Measurements from ENCODE around the gene CPNE8. TPM values are rescaled to one million over a fixed set of nuclear protein-coding genes. Genes with fewer than 3 reads are reported as not detected.

CPNE8 gene
- polyA plus RNA-seq, 1 donor (not counting 4 experiments of a cell fraction or from before 2014, with no cell fraction given), result 25.7 TPM

GRCh38 chr12:38895446-38895845, 9.9 kb downstream of the CPNE8 start:
- no peak for DNase-seq (ENCODE audit: low read depth, low spot score)
- Histone ChIP-seq H3K36me3 (ENCODE audit: control insufficient read depth in 2 of 2, extremely low read depth in 1 of 2, insufficient read depth in 2 of 2, low read length in 2 of 2) (peaks cover under 1 to 2% of the 10 kb centered on the region in 2 experiments), H3K79me2 (ENCODE audit: control insufficient read depth, insufficient read depth, low read length) (peaks cover 48% of the 10 kb centered on the region), H3K9me3 (ENCODE audit: control insufficient read depth, low read depth, low read length) (no peaks in the 10 kb centered on the region), H3K4me3 (ENCODE audit: control insufficient read depth in 2 of 3, extremely low read depth in 1 of 3, insufficient read depth in 2 of 3, low read depth in 1 of 3, low read length in 3 of 3) (no peak overlapping the region), H3K9me1 (ENCODE audit: control insufficient read depth, extremely low read depth, insufficient read depth, low read length) (no peaks in the 10 kb centered on the region), H3K4me2 (ENCODE audit: control insufficient read depth, extremely low read depth, insufficient read depth, low read depth, low read length) (no peak overlapping the region), H2AFZ (ENCODE audit: control insufficient read depth, low read length) (no peak overlapping the region), H3K27ac (ENCODE audit: control insufficient read depth, insufficient read depth, low read length) (no peak overlapping the region), H4K20me1 (ENCODE audit: control insufficient read depth, extremely low read depth, insufficient read depth, low read length) (no peaks in the 10 kb centered on the region), H3K4me1 (ENCODE audit: control insufficient read depth, extremely low read depth, insufficient read depth, low read length) (peaks cover 21% of the 10 kb centered on the region), H3K27me3 (ENCODE audit: control insufficient read depth, extremely low read depth, insufficient read depth, low read length) (no peaks in the 10 kb centered on the region), H3K9ac (ENCODE audit: control insufficient read depth, extremely low read depth, insufficient read depth, low read length) (no peak overlapping the region)
- no peak for TF ChIP-seq EZH2 (IDR thresholded peaks at IDR 0.05; ENCODE audit: low read length)
- no peak for TF ChIP-seq CTCF (optimal IDR thresholded peaks at IDR 0.05 in 1 of 3, IDR thresholded peaks at IDR 0.05 in 1 of 3, conservative IDR thresholded peaks at IDR 0.05 in 1 of 3; ENCODE audit: extremely low read depth in 1 of 3, insufficient read depth in 2 of 3, low read length in 3 of 3)
- dilution Hi-C loops (cut with MboI; ENCODE audit: extremely low pct_ligation_motif_present, low sequenced_read_pairs), result no loop called here
- FAIRE-seq, result no peak

GRCh38 chr12:38892976-38893375, 12.4 kb downstream of the CPNE8 start:
- FAIRE-seq (no peak), DNase-seq (ENCODE audit: low read depth, low spot score) (no peak)
- H3K27me3 ChIP-seq (ENCODE audit: control insufficient read depth, extremely low read depth, insufficient read depth, low read length), result no peaks in the 10 kb centered on the region
- peaks cover 20% of the 10 kb centered on the region for H3K4me1 ChIP-seq (ENCODE audit: control insufficient read depth, extremely low read depth, insufficient read depth, low read length)
- no peak for TF ChIP-seq CTCF (optimal IDR thresholded peaks at IDR 0.05 in 1 of 3, IDR thresholded peaks at IDR 0.05 in 1 of 3, conservative IDR thresholded peaks at IDR 0.05 in 1 of 3; ENCODE audit: extremely low read depth in 1 of 3, insufficient read depth in 2 of 3, low read length in 3 of 3)
- TF ChIP-seq EZH2 (IDR thresholded peaks at IDR 0.05; ENCODE audit: low read length), result no peak
- H3K9ac ChIP-seq (ENCODE audit: control insufficient read depth, extremely low read depth, insufficient read depth, low read length), result no peak overlapping the region
- H3K27ac ChIP-seq (ENCODE audit: control insufficient read depth, insufficient read depth, low read length), result no peak overlapping the region
- H3K9me3 ChIP-seq (ENCODE audit: control insufficient read depth, low read depth, low read length), result no peaks in the 10 kb centered on the region
- no peaks in the 10 kb centered on the region for H4K20me1 ChIP-seq (ENCODE audit: control insufficient read depth, extremely low read depth, insufficient read depth, low read length)
- H3K4me3 ChIP-seq (ENCODE audit: control insufficient read depth in 2 of 3, extremely low read depth in 1 of 3, insufficient read depth in 2 of 3, low read depth in 1 of 3, low read length in 3 of 3), result no peak overlapping the region
- no peak overlapping the region for H3K4me2 ChIP-seq (ENCODE audit: control insufficient read depth, extremely low read depth, insufficient read depth, low read depth, low read length)
- peaks cover 0 to 2% of the 10 kb centered on the region in 2 experiments for H3K36me3 ChIP-seq (ENCODE audit: control insufficient read depth in 2 of 2, extremely low read depth in 1 of 2, insufficient read depth in 2 of 2, low read length in 2 of 2)
- H3K9me1 ChIP-seq (ENCODE audit: control insufficient read depth, extremely low read depth, insufficient read depth, low read length), result peaks cover 3% of the 10 kb centered on the region
- peaks cover 39% of the 10 kb centered on the region for H3K79me2 ChIP-seq (ENCODE audit: control insufficient read depth, insufficient read depth, low read length)
- H2AFZ ChIP-seq (ENCODE audit: control insufficient read depth, low read length), result no peak overlapping the region
- dilution Hi-C loops (cut with MboI; ENCODE audit: extremely low pct_ligation_motif_present, low sequenced_read_pairs), result no loop called here
